Measurements from ENCODE around the gene ESPNL.

The ESPNL gene

GRCh38 chr2:238162846-238163441 is 62.8 kb downstream of the ESPNL start:
- TF ChIP-seq CTCF (conservative IDR thresholded peaks at IDR 0.05; ENCODE audit: low read depth, low read length), result no peak
- H3K4me3 ChIP-seq (ENCODE audit: low read length), result peak overlapping the region; percentile 8
- DNase-seq (ENCODE audit: low read depth), result no peak

GRCh38 chr2:238163481-238164198 is 63.5 kb downstream of the ESPNL start:
- H3K4me3 ChIP-seq (ENCODE audit: low read length), result peak overlapping the region; percentile 8
- DNase-seq (ENCODE audit: low read depth), result no peak
- TF ChIP-seq CTCF (conservative IDR thresholded peaks at IDR 0.05; ENCODE audit: low read depth, low read length), result no peak

- no peak for DNase-seq (ENCODE audit: low read depth)
- no peak overlapping the region for H3K4me3 ChIP-seq (ENCODE audit: low read length)
- TF ChIP-seq CTCF (conservative IDR thresholded peaks at IDR 0.05; ENCODE audit: low read depth, low read length), result no peak
Observed at GRCh38 chr2:238164906-238165287, 64.8 kb downstream of the ESPNL start.

- TF ChIP-seq CTCF (conservative IDR thresholded peaks at IDR 0.05; ENCODE audit: low read depth, low read length), result no peak
- H3K4me3 ChIP-seq (ENCODE audit: low read length), result no peak overlapping the region
- no peak for DNase-seq (ENCODE audit: low read depth)
Observed at GRCh38 chr2:238165288-238165921, 65.3 kb downstream of the ESPNL start.

- no peak overlapping the region for H3K4me3 ChIP-seq (ENCODE audit: low read length)
- no peak for DNase-seq (ENCODE audit: low read depth)
- TF ChIP-seq CTCF (conservative IDR thresholded peaks at IDR 0.05; ENCODE audit: low read depth, low read length), result no peak
Observed at GRCh38 chr2:238166391-238167343, 66.5 kb downstream of the ESPNL start.

- no peak for DNase-seq (ENCODE audit: low read depth)
- no peak overlapping the region for H3K4me3 ChIP-seq (ENCODE audit: low read length)
- no peak for TF ChIP-seq CTCF (conservative IDR thresholded peaks at IDR 0.05; ENCODE audit: low read depth, low read length)
Observed at GRCh38 chr2:238167344-238167715, 67.2 kb downstream of the ESPNL start.
